Fibroblast of mammary gland (primary cell): ENCODE measurements around the gene KCNMB1.
"Not testable (repeated sequence)": the region's sequence is repeated elsewhere in the genome, so short reads cannot be mapped to it uniquely, and the experiment has no call there.

Source experiments
- DNase-seq: peaks from one replicate; pipeline ENCODE4 v3.0.0-alpha.2; 2010; ENCODE audit warnings: low read depth
- H3K4me3 ChIP-seq: 2 replicates; pipeline ENCODE4 v1.5.1; 2011; ENCODE audit warnings: low read depth, mild to moderate bottlenecking, low read length, moderate library complexity; ENCODE audit not compliant: control insufficient read depth
- CTCF ChIP-seq: conservative IDR thresholded peaks from 2 replicates; pipeline ENCODE4 v1.5.1; 2011; ENCODE audit warnings: low read depth, low read length, inconsistent platforms; ENCODE audit not compliant: control insufficient read depth, insufficient read depth

KCNMB1 gene

DNA sequence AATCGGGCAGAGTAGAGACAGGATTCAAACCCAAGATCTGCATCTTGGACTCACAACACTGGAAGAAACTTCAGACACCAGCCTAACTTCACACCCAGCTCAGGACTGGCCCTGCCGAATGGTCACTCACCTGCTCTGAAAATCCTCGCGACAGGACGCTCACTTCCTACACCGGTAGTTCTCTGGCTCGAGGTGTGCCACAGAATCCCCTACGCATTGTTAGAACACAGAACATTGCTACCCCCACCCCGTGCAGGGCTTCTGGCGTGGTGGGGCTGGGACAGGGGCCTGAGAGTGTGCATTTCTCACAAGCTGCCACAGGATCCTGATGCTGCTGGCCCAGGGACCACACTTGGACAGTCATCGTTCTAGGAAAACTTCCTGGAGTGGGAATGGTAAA lies 12.1 kb downstream of the KCNMB1 start:
- DNase-seq, result no peak
- TF ChIP-seq CTCF, result no peak

DNA sequence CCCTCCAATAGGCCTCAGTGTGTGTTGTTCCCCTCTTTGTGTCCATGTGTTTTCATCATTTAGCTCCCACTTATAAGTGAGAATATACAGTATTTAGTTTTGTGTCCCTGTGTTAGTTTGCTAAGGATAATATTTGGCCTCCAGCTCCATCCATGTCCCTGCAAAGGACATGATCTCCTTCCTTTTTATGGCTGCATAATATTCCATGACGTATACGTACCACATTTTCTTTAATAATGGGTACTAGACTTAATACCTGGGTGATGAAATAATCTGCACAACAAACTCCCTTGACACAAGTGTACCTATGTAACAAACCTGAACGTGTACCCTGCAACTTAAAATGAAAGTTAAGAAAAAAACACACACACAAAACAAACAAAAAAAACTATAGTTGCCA lies 12.6 kb downstream of the KCNMB1 start:
- H3K4me3 ChIP-seq, DNase-seq: not testable (repeated sequence)

More for the DNA sequence above, 12.1 kb downstream of the KCNMB1 start:
- H3K4me3 ChIP-seq, result no peak overlapping the region

DNA sequence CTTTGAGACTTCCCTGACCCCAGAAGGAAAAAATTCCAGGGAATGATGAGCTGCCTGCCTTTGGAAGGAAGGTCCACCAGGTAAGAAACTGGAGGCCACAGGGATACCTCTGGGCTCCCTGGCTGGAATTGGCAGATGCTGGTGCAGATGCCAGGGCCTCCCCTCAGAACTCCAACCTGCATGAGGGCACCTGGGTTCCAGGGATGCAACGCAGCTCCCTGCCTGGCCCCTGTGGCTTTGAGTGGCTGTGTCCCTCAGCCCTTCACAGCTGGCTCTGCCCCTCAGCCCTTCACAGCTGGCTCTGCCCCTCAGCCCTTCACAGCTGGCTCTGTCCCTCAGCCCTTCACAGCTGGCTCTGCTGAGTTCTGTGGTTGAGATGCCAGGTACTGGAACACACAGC lies 13.9 kb downstream of the KCNMB1 start:
- no peak overlapping the region for H3K4me3 ChIP-seq
- no peak for DNase-seq
- TF ChIP-seq CTCF, result no peak

DNA sequence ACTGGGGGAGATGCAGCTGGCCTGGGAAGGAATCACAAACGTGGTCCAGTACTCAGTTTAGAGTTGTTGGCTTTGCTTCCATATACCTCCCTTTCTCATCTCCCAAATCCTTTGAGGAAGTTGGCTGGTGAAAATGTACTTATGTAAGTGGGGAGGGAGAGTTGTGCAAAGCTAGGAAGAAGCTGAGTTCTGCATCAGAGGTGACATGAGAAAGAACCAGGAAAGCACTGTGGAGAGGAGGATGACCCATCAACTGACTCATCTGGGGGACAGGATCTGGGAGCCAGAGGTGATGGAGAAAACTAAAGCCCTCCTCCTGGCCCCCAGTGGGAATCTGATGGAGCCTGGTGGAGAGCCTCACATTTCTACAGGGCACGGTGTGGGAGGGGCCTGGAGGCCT lies 16.2 kb downstream of the KCNMB1 start:
- TF ChIP-seq CTCF, result no peak
- peak; percentile 24 for DNase-seq
- H3K4me3 ChIP-seq, result no peak overlapping the region

DNA sequence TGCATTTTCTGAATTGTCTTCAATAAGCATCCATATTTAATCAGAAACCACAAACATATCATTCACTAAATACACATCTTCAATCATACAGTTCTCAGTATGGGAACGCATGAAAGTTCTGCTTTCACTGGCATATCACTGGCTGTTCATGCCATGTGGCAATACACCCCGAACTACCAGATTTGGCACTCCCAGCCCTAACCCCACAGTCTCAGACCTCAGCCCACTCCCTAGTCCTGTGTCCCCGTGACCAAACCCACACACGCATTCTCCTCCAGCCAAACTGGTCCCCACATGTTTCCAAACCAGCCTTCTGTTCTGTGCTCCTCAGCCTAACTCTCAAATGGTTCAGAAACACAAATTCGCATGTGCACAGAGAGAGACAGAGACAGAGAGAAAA lies 20.6 kb downstream of the KCNMB1 start:
- no peak overlapping the region for H3K4me3 ChIP-seq
- TF ChIP-seq CTCF, result no peak
- DNase-seq, result no peak

DNA sequence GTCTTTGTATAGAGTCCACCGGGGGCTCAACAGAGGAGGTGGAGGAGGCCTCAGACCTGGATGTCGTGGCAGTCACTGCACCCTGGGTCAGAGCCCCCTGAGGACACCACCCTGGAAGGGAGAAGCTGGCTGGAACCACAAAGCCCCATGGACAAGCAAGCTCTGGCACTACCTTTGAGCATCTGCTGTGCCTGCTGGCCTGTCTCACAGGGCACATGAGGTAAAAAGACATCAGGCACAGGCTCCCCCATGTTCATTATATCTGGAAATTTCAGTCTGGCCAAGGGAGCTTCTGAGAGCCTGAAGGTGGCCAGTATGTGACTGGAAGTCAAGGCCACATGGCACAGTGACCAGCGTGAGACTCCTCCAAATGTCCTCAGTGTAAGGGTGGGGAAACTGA lies 22.9 kb downstream of the KCNMB1 start:
- H3K4me3 ChIP-seq, result no peak overlapping the region
- no peak for TF ChIP-seq CTCF
- no peak for DNase-seq

DNA sequence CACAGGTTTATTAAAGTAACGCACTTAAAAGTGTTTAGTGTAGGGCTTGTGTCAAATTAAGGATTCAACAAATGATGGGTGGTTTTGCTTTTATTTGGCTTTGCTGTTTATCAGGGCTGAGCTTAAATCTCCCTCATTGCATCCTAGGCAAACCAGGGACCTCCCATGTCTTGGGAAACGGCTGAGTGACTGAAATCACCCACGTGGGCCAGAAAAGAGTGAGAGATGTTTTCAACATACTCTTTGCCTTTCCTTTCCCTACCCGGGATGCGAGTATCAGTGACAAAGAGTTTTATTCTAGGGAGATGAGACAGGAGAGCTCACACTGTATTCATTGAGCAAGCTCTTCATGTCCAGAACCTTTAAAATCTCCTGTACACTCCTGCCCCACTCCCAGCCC lies 23.3 kb downstream of the KCNMB1 start:
- no peak for TF ChIP-seq CTCF
- no peak overlapping the region for H3K4me3 ChIP-seq
- DNase-seq, result no peak
